OCI-LY7 (cell line): ENCODE data around the gene DNAI1.

Experiments used
- EZH2phosphoT487 ChIP-seq: fragments of 200-600 bp; sonication (generic); IDR thresholded peaks from 2 replicates; pipeline ENCODE4 v1.6.1; 2018; ENCODE audit warnings: low read depth, borderline replicate concordance, mild to moderate bottlenecking, mixed run types, antibody characterized with exemption, low read length, moderate library complexity, mixed read lengths
- TF ChIP-seq, protein P1 (sequence below): fragments of 200-600 bp; sonication (generic); conservative IDR thresholded peaks from 2 replicates; pipeline ENCODE4 v1.5.1; 2014; ENCODE audit warnings: mild to moderate bottlenecking, antibody characterized with exemption, low read length, moderate library complexity, mixed read lengths

DNA sequence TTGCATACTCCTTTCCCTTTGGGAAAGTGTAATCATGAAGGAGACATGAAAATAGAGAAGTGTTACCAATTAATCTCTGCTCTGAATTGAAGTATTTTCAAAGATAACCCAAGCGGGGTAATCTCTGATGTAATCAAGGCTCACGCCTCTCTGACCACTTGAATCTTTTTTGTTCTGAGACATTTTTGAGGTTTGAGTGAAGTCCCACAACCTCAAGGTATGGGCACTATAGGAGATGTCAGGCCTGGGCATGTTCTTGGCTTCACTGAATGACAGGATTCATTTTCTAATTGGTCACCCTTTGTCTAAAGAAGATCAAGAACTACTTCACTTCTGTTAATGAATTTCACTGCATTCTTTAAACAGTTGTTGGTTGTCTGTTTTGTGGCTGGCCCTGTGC, 40.5 kb downstream of the DNAI1 start:
- TF ChIP-seq, protein P1, sequence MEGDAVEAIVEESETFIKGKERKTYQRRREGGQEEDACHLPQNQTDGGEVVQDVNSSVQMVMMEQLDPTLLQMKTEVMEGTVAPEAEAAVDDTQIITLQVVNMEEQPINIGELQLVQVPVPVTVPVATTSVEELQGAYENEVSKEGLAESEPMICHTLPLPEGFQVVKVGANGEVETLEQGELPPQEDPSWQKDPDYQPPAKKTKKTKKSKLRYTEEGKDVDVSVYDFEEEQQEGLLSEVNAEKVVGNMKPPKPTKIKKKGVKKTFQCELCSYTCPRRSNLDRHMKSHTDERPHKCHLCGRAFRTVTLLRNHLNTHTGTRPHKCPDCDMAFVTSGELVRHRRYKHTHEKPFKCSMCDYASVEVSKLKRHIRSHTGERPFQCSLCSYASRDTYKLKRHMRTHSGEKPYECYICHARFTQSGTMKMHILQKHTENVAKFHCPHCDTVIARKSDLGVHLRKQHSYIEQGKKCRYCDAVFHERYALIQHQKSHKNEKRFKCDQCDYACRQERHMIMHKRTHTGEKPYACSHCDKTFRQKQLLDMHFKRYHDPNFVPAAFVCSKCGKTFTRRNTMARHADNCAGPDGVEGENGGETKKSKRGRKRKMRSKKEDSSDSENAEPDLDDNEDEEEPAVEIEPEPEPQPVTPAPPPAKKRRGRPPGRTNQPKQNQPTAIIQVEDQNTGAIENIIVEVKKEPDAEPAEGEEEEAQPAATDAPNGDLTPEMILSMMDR: no peak
- TF ChIP-seq EZH2phosphoT487: no peak
